H1 (cell line): ENCODE measurements around the gene CAMTA2. TPM values are rescaled to one million over a fixed set of nuclear protein-coding genes. Genes with fewer than 3 reads are reported as not detected.

Experiments
- CTCF ChIA-PET: fragments of 300-600 bp; sonication (Branson Sonifier 250); formaldehyde crosslinking; loops from one replicate; lab custom pipeline; 2021; ENCODE audit not compliant: partially characterized antibody; lab: Charles Lee
- POLR2A ChIA-PET: fragments of 300-600 bp; sonication (Branson Sonifier 250); formaldehyde crosslinking; loops from one replicate; lab custom pipeline; 2021; ENCODE audit warnings: inconsistent platforms; ENCODE audit not compliant: partially characterized antibody; lab: Charles Lee
- DNase-seq, 2 experiments: peaks; one replicate each; pipeline versions ENCODE4 v3.0.0 to v3.0.0-alpha.2; 2010 to 2022; ENCODE audit warnings: low spot score in 2 of 2, low read depth in 1 of 2, mixed read lengths in 1 of 2
- FAIRE-seq: peaks from 2 replicates; lab custom pipeline; 2011; peaks lifted over from hg19 to GRCh38; lab: Jason Lieb, UNC
- H2AFZ ChIP-seq: 2 replicates; pipeline ENCODE4 v1.8.1; 2012; ENCODE audit warnings: low read length, inconsistent platforms
- H2AK5ac ChIP-seq: 2 replicates; pipeline ENCODE4 v1.6.1; 2013; ENCODE audit warnings: low read depth, low read length
- H2BK120ac ChIP-seq: replicated peaks from 2 replicates; pipeline ENCODE3; 2013; ENCODE audit warnings: low read depth, low read length, inconsistent platforms
- H2BK12ac ChIP-seq: 2 replicates; pipeline ENCODE4 v1.6.1; 2013; ENCODE audit warnings: low read depth, low read length
- H2BK15ac ChIP-seq: 2 replicates; pipeline ENCODE4 v1.6.1; 2013; ENCODE audit warnings: low read length
- H2BK20ac ChIP-seq: 2 replicates; pipeline ENCODE4 v1.6.1; 2013; ENCODE audit warnings: low read length
- H2BK5ac ChIP-seq: 2 replicates; pipeline ENCODE4 v1.6.1; 2013; ENCODE audit warnings: low read depth, low read length
- H3K14ac ChIP-seq: 2 replicates; pipeline ENCODE4 v1.6.1; 2013; ENCODE audit warnings: inconsistent platforms; ENCODE audit not compliant: insufficient read length
- H3K18ac ChIP-seq: 2 replicates; pipeline ENCODE4 v1.6.1; 2013; ENCODE audit warnings: low read length; ENCODE audit errors: extremely low read depth
- H3K23ac ChIP-seq: 2 replicates; pipeline ENCODE4 v1.6.1; 2013; ENCODE audit warnings: inconsistent platforms; ENCODE audit not compliant: insufficient read length
- H3K23me2 ChIP-seq: 2 replicates; pipeline ENCODE4 v1.6.1; 2013; ENCODE audit warnings: low read depth, low read length
- H3K27ac ChIP-seq: 2 replicates; pipeline ENCODE4 v1.6.1; 2011; ENCODE audit warnings: low read depth, low read length, inconsistent platforms
- H3K27me3 ChIP-seq, 4 experiments: replicated peaks in 1 of 4; 1 replicate in 1 of 4; 2 replicates in 3 of 4; pipeline versions ENCODE4 v1.6.1 to v1.8.1; 2011 to 2013; ENCODE audit warnings: low read length in 3 of 4, mild to moderate bottlenecking in 3 of 4, inconsistent platforms in 2 of 4, mixed read lengths in 2 of 4, moderate library complexity in 1 of 4; ENCODE audit not compliant: control insufficient read depth in 3 of 4, insufficient read depth in 3 of 4; ENCODE audit errors: extremely low read depth in 1 of 4
- H3K36me3 ChIP-seq, 4 experiments: 2 replicates each; pipeline versions ENCODE4 v1.6.1 to v1.8.1; 2011 to 2013; ENCODE audit warnings: mild to moderate bottlenecking in 4 of 4, low read length in 3 of 4, moderate library complexity in 2 of 4, control low read depth in 1 of 4, inconsistent platforms in 1 of 4; ENCODE audit not compliant: insufficient read depth in 4 of 4, control insufficient read depth in 2 of 4
- H3K4ac ChIP-seq: replicated peaks from 2 replicates; pipeline ENCODE3; 2013; ENCODE audit warnings: low read length, low read depth, mixed read lengths, inconsistent platforms; ENCODE audit not compliant: insufficient read length
- H3K4me1 ChIP-seq, 4 experiments: replicated peaks in 1 of 4; 1 replicate in 1 of 4; 2 replicates in 3 of 4; pipeline versions ENCODE4 v1.6.1 to v1.8.1; 2011 to 2013; ENCODE audit warnings: low read length in 3 of 4, inconsistent platforms in 2 of 4, mixed read lengths in 1 of 4; ENCODE audit not compliant: insufficient read depth in 4 of 4, control insufficient read depth in 3 of 4
- H3K4me2 ChIP-seq, 2 experiments: 2 replicates each; pipeline versions ENCODE4 v1.6.1 to v1.8.1; 2011 to 2013; ENCODE audit warnings: low read depth in 2 of 2, low read length in 2 of 2, control low read depth in 1 of 2, inconsistent platforms in 1 of 2, mild to moderate bottlenecking in 1 of 2; ENCODE audit not compliant: insufficient read depth in 1 of 2
- H3K4me3 ChIP-seq, 4 experiments: fragments of 200-600, 300-600 bp in 1 of 4; sonication (generic), shearing (Covaris generic), sonication (Bioruptor Twin) in 1 of 4; 2 replicates each; pipeline versions ENCODE4 v1.5.1 to v1.8.1; 2011 to 2016; ENCODE audit warnings: low read length in 4 of 4, low read depth in 3 of 4, control low read depth in 2 of 4, inconsistent platforms in 2 of 4, mild to moderate bottlenecking in 2 of 4, mixed read lengths in 1 of 4, moderate library complexity in 1 of 4; ENCODE audit not compliant: insufficient read depth in 2 of 4; ENCODE audit errors: extremely low read depth in 1 of 4
- H3K56ac ChIP-seq: replicated peaks from 2 replicates; pipeline ENCODE3; 2013; ENCODE audit warnings: low read depth, mild to moderate bottlenecking, mixed read lengths, low read length, inconsistent platforms; ENCODE audit not compliant: insufficient read length
- H3K79me1 ChIP-seq: 2 replicates; pipeline ENCODE4 v1.6.1; 2013; ENCODE audit warnings: low read depth, low read length, control low read depth
- H3K79me2 ChIP-seq, 2 experiments: 2 replicates each; pipeline versions ENCODE4 v1.6.1 to v1.8.1; 2012 to 2013; ENCODE audit warnings: low read length in 2 of 2, mild to moderate bottlenecking in 2 of 2, inconsistent platforms in 1 of 2; ENCODE audit not compliant: insufficient read depth in 2 of 2, control insufficient read depth in 1 of 2
- H3K9ac ChIP-seq, 4 experiments: replicated peaks in 1 of 4; 1 replicate in 1 of 4; 2 replicates in 3 of 4; pipeline versions ENCODE4 v1.6.1 to v1.8.1; 2011 to 2013; ENCODE audit warnings: low read depth in 3 of 4, low read length in 3 of 4, control low read depth in 2 of 4, mild to moderate bottlenecking in 2 of 4, moderate library complexity in 2 of 4, inconsistent platforms in 1 of 4; ENCODE audit errors: extremely low read depth in 1 of 4
- H3K9me3 ChIP-seq, 2 experiments: 2 replicates each; pipeline versions ENCODE4 v1.6.1 to v1.8.1; 2012 to 2013; ENCODE audit warnings: mild to moderate bottlenecking in 2 of 2, moderate library complexity in 2 of 2, control low read depth in 1 of 2, inconsistent platforms in 1 of 2, low read depth in 1 of 2, low read length in 1 of 2, mixed read lengths in 1 of 2; ENCODE audit not compliant: insufficient read depth in 2 of 2
- H4K20me1 ChIP-seq, 2 experiments: replicated peaks in 1 of 2; 2 replicates each; pipeline versions ENCODE3 to v1.8.1; 2011 to 2013; ENCODE audit warnings: inconsistent platforms in 2 of 2, low read length in 2 of 2, mild to moderate bottlenecking in 1 of 2; ENCODE audit not compliant: insufficient read depth in 2 of 2, control insufficient read depth in 1 of 2
- H4K5ac ChIP-seq: 2 replicates; pipeline ENCODE4 v1.6.1; 2013; ENCODE audit warnings: low read length, low read depth, mixed read lengths, inconsistent platforms; ENCODE audit not compliant: insufficient read length
- H4K8ac ChIP-seq: 2 replicates; pipeline ENCODE4 v1.8.0; 2013; ENCODE audit warnings: mild to moderate bottlenecking, moderate library complexity, low read length, inconsistent platforms; ENCODE audit not compliant: insufficient read depth; ENCODE audit errors: extremely low read depth
- H4K91ac ChIP-seq: replicated peaks from 2 replicates; pipeline ENCODE3; 2013; ENCODE audit warnings: low read length, mixed read lengths, inconsistent platforms; ENCODE audit not compliant: insufficient read length
- KDM4A ChIP-seq: IDR thresholded peaks from one replicate; pipeline ENCODE4 v1.7.1; 2012; ENCODE audit warnings: low read depth, mild to moderate bottlenecking, moderate library complexity, low read length, inconsistent platforms; ENCODE audit not compliant: severe bottlenecking
- RNF2 ChIP-seq: fragments of 200-900, 300-1000 bp; sonication (generic); IDR thresholded peaks from 2 replicates; pipeline ENCODE4 v1.7.1; 2016; ENCODE audit warnings: borderline replicate concordance, low read depth, mild to moderate bottlenecking, antibody characterized with exemption, low read length; ENCODE audit not compliant: poor library complexity, severe bottlenecking; ENCODE audit errors: missing control alignments
- SP2 ChIP-seq: IDR thresholded peaks from 2 replicates; pipeline ENCODE4 v1.6.1; 2012; ENCODE audit warnings: mild to moderate bottlenecking, low read length, inconsistent platforms
- SRF ChIP-seq: IDR thresholded peaks from 2 replicates; pipeline ENCODE4 v1.6.1; 2011; ENCODE audit warnings: mild to moderate bottlenecking, low read depth, low read length, moderate library complexity
- WGBS, 2 experiments: shearing (Covaris generic) in 1 of 2; methylation state at CpG; one replicate each; pipeline versions ENCODE4 v1.1.6 to v1.1.7; 2013 to 2015; ENCODE audit warnings: low lambda C conversion rate in 2 of 2, mixed read lengths in 2 of 2, inconsistent platforms in 1 of 2, low coverage in 1 of 2, missing lambda C conversion rate in 1 of 2; ENCODE audit not compliant: insufficient replicate concordance in 2 of 2, insufficient coverage in 1 of 2, insufficient read length in 1 of 2; ENCODE audit errors: extremely low coverage in 1 of 2, missing lambda C conversion rate in 1 of 2; 5-methylcytosine and 5-hydroxymethylcytosine counted together
- polyA plus RNA-seq, 7 experiments: library from polyadenylated mRNA; depleted of rRNA in 3 of 7; stranded (reverse) in 5 of 7; unstranded in 2 of 7; fragments of >200 nt in 5 of 7; fragments of 200-250 nt in 2 of 7; gene quantifications; 1 replicate in 5 of 7; 2 replicates in 1 of 7; 4 replicates in 1 of 7; pipeline versions ENCODE4 v1.2.1 to v1.2.3, GENCODE V29; 2011 to 2013; ENCODE audit warnings: missing spikeins in 2 of 7, mixed read lengths in 2 of 7
- total RNA-seq: library from RNA; stranded (reverse); fragmentation: NEBNext Ultra II Directional; extraction: Animal tissue kit (Norgen Biotek cat#: 25700); gene quantifications from 2 replicates; pipeline ENCODE4 v1.2.1, GENCODE V29; 2021

Gene CAMTA2
- total and polyA plus RNA-seq, 2 of the 8 experiments (the other 6 are each of a cell fraction or from before 2014, with no cell fraction given): 5.5 to 12.0 TPM

DNA sequence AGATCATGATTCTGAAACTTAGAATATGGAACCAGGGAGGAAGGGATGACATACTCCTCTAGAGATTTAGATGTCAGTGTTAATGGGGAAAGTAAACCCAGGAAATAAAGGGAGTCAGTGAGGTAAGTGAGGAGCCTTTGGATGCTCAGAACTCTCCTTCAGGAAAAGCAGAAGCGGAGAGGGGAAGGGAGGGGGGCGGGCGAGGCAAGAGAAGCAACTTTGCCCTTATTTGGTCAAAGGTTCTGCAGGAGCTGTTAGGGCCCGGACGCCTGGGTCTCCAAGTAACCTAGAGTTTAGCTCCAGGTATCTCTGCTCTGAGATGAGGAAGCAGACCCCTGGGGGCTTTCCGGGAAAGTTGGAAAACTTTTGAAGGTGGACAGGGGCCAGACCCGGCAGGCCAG, 40.5 kb downstream of the CAMTA2 start:
- no peak overlapping the region for H3K14ac ChIP-seq
- H2BK15ac ChIP-seq: no peak overlapping the region
- 8% methylated on average over 5 of the region's 7 CpGs; no CpG with 5 or more reads in 1 of the 2 experiments for WGBS, 2 experiments
- H2BK120ac ChIP-seq: no peak overlapping the region
- H3K56ac ChIP-seq: no peak overlapping the region
- no peak overlapping the region for H3K4ac ChIP-seq
- no peak for FAIRE-seq
- H3K9ac ChIP-seq: peak overlapping the region in 3 of 4 experiments; percentile 46 to 78 (median 59); a peak in 6 of 7 replicates
- ChIA-PET POLR2A (interaction anchor here (0.6 to 32.4 kb wide), 17 partner anchors 0 to 219 kb away, joined by 3 to 987 read pairs (median 13); partner anchors contain the start of genes C17orf107, CAMTA2, ENO3 and GP1BA), CTCF (interaction anchor here (0.7 to 0.8 kb wide), 3 partner anchors 11 to 37 kb away, joined by 3 to 4 read pairs (median 3); no protein-coding TSS in a partner anchor)
- H3K4me1 ChIP-seq: peaks cover 4 to 17% (median 10%) of the 10 kb centered on the region in 4 experiments
- H2BK5ac ChIP-seq: peak overlapping the region; percentile 44; the same call in 1 of the 2 replicates
- no peak overlapping the region for H4K91ac ChIP-seq
- H2BK12ac ChIP-seq: no peak overlapping the region
- peaks cover 18% of the 10 kb centered on the region for H3K23me2 ChIP-seq
- H3K4me3 ChIP-seq: peak overlapping the region; percentile 73 to 97 (median 81)
- peaks cover 2% of the 10 kb centered on the region; the same call in 1 of the 2 replicates for H3K79me1 ChIP-seq
- H3K27ac ChIP-seq: peak overlapping the region; percentile 67
- no peak overlapping the region for H4K8ac ChIP-seq
- H4K5ac ChIP-seq: no peak overlapping the region
- H3K9me3 ChIP-seq: no peaks in the 10 kb centered on the region
- H3K27me3 ChIP-seq: no peaks in the 10 kb centered on the region
- peaks cover 8 to 42% (median 28%) of the 10 kb centered on the region in 4 experiments for H3K36me3 ChIP-seq
- no peak overlapping the region for H3K23ac ChIP-seq
- peaks cover 8 to 44% of the 10 kb centered on the region in 2 experiments for H3K79me2 ChIP-seq
- peak overlapping the region; percentile 32; the same call in 1 of the 2 replicates for H3K18ac ChIP-seq
- H2AFZ ChIP-seq: no peak overlapping the region
- peaks cover 16 to 21% of the 10 kb centered on the region in 2 experiments for H4K20me1 ChIP-seq
- DNase-seq: no peak
- no peak overlapping the region for H2BK20ac ChIP-seq
- H2AK5ac ChIP-seq: no peak overlapping the region
- peak; percentile 98 for TF ChIP-seq SRF
- no peak for TF ChIP-seq RNF2
- TF ChIP-seq SP2: no peak
- TF ChIP-seq KDM4A: no peak
- H3K4me2 ChIP-seq: peak overlapping the region; percentile 67 to 95
